ENCODE data around the gene BMP5. TPM values are rescaled to one million over a fixed set of nuclear protein-coding genes. Genes with fewer than 3 reads are reported as not detected.

The BMP5 gene
- total and polyA plus RNA-seq, 2 donors (not counting 3 experiments of a cell fraction or from before 2014, with no cell fraction given): not detected

- Histone ChIP-seq H3K4me2 (ENCODE audit: insufficient read depth, low read length) (peak overlapping the region; percentile 11), H3K9ac (replicated peaks; ENCODE audit: extremely low read depth, insufficient read depth, low read length) (no peak overlapping the region), H3K27ac (ENCODE audit: insufficient read depth, low read depth, low read length) (no peak overlapping the region), H3K4me1 (ENCODE audit: control insufficient read depth, extremely low read depth, insufficient read depth, low read length) (no peaks in the 10 kb centered on the region), H3K9me1 (replicated peaks; ENCODE audit: control insufficient read depth, extremely low read depth, insufficient read depth, low read length) (no peaks in the 10 kb centered on the region), H2AFZ (ENCODE audit: low read depth, low read length) (peak overlapping the region; percentile 18), H3K4me3 (replicated peaks in 1 of 3; ENCODE audit: insufficient read depth in 1 of 3, low read depth in 1 of 3, low read length in 3 of 3) (no peak overlapping the region), H3K36me3 (ENCODE audit: control insufficient read depth in 2 of 2, extremely low read depth in 1 of 2, insufficient read depth in 2 of 2, low read length in 2 of 2) (no peaks in the 10 kb centered on the region), H3K27me3 (ENCODE audit: control insufficient read depth in 2 of 2, insufficient read depth in 2 of 2, low read length in 2 of 2) (no peaks in the 10 kb centered on the region), H4K20me1 (replicated peaks; ENCODE audit: control insufficient read depth, extremely low read depth, insufficient read depth, low read length) (no peaks in the 10 kb centered on the region), H3K79me2 (ENCODE audit: control insufficient read depth, insufficient read depth, low read length) (no peaks in the 10 kb centered on the region), H3K9me3 (replicated peaks; ENCODE audit: control insufficient read depth, insufficient read depth, low read length) (no peaks in the 10 kb centered on the region)
- TF ChIP-seq FOS (IDR thresholded peaks at IDR 0.05; ENCODE audit: borderline replicate concordance, insufficient read depth, low read length) (peak; percentile 35), GATA2 (IDR thresholded peaks at IDR 0.05; ENCODE audit: insufficient read depth, insufficient read length, low read depth, low read length) (no peak), MAX (IDR thresholded peaks at IDR 0.05; ENCODE audit: insufficient read depth, insufficient read length) (no peak), POLR2AphosphoS5 (IDR thresholded peaks at IDR 0.05; ENCODE audit: insufficient read depth, low read depth, low read length) (no peak), CTCF (IDR thresholded peaks at IDR 0.05; ENCODE audit: extremely low read depth in 1 of 2, insufficient read depth in 1 of 2, low read depth in 1 of 2, low read length in 2 of 2) (no peak), POLR2A (IDR thresholded peaks at IDR 0.05; ENCODE audit: low read depth, low read length) (no peak), JUN (IDR thresholded peaks at IDR 0.05; ENCODE audit: borderline replicate concordance, insufficient read depth, insufficient read length, low read depth) (no peak)
- dilution Hi-C loops (cut with MboI; ENCODE audit: extremely low pct_ligation_motif_present, low sequenced_read_pairs) (no loop called here), intact Hi-C loops (cut with micrococcal nuclease) (no loop called here)
- ChIA-PET CTCF (interaction anchor here (0.7 to 1.4 kb wide), 5 partner anchors 15 to 94 kb away, joined by 3 to 5 read pairs (median 3); no protein-coding TSS in a partner anchor), POLR2A (no interaction called here)
- DNase-seq (ENCODE audit: low read depth, low spot score): peak; percentile 46
- BruUV-seq (replicated peaks): no TSS peak
- no peak for FAIRE-seq
These were observed 117.0 kb downstream of the BMP5 start for GRCh38 chr6:55758156-55758937.

Measured in endothelial cell of umbilical vein (primary cell).